Memory B cell (primary cell): ENCODE data around the gene ASPG.

Experiments used
- ATAC-seq: fragments of 150-1000 bp; cut with Tn5 transposase; 2 replicates; pipeline ENCODE4 v1.10.0; 2021; ENCODE audit warnings: low read depth, mild to moderate bottlenecking, moderate library complexity
- DNase-seq, 2 donors: peaks; one replicate each; pipeline ENCODE4 v3.0.0; 2022; ENCODE audit warnings: low spot score in 2 of 2
- H3K27ac Mint-ChIP-seq: one replicate; pipeline ENCODE4 v1.8.0; 2022; ENCODE audit warnings: mild to moderate bottlenecking, moderate library complexity, mixed read lengths
- H3K27me3 Mint-ChIP-seq: one replicate; pipeline ENCODE4 v1.8.0; 2022; ENCODE audit warnings: mixed read lengths
- H3K36me3 Mint-ChIP-seq: one replicate; pipeline ENCODE4 v1.8.0; 2022; ENCODE audit warnings: mild to moderate bottlenecking, mixed read lengths
- H3K4me1 Mint-ChIP-seq: one replicate; pipeline ENCODE4 v1.8.0; 2022; ENCODE audit warnings: mixed read lengths
- H3K4me3 Mint-ChIP-seq: one replicate; pipeline ENCODE4 v1.8.0; 2022; ENCODE audit warnings: mild to moderate bottlenecking, moderate library complexity, mixed read lengths
- H3K9me3 Mint-ChIP-seq: one replicate; pipeline ENCODE4 v1.8.0; 2022; ENCODE audit warnings: mixed read lengths

Gene ASPG

DNA sequence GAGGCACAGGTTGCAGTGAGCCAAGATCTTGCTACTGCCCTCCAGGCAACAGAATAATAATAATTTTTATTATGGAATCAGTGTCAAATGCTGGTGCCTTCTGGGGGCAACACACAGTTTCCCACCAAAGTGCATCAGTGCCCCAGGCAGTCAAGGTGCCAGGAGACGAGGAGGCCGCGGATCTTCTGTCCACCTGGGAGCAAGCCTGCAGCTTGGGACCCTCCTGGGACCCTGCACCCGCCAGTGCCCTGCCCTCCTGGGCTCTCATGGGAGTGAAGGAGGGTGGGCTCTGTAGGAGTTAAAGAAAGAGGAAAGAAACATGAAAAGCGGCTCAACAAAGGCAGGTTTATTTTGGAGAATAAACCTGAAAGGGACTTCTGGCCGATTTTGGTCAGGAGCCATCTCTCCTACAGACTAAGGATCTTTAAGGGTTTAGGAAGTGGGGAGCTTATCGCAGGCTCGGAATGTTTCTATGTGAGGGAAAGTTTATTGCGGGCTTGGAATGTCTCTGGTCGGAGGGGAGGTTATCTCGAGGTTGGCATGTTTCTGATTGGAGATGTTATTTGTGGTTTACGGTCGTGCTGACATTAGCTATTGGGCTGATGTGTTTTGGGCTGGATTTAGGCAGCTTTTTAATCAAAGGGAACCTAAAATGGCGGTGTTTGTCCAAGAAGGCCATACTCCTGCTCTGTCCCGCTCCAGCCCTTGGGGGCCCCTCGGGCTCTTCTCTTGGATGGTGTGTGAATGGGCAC, 1.1 kb upstream of the ASPG start:
- Mint-ChIP-seq H3K4me1 (no peaks in the 10 kb centered on the region), H3K4me3 (no peak overlapping the region), H3K36me3 (no peaks in the 10 kb centered on the region), H3K27me3 (peaks cover 13% of the 10 kb centered on the region), H3K9me3 (no peaks in the 10 kb centered on the region), H3K27ac (no peak overlapping the region)
- ATAC-seq (no peak), DNase-seq (no peak)

DNA sequence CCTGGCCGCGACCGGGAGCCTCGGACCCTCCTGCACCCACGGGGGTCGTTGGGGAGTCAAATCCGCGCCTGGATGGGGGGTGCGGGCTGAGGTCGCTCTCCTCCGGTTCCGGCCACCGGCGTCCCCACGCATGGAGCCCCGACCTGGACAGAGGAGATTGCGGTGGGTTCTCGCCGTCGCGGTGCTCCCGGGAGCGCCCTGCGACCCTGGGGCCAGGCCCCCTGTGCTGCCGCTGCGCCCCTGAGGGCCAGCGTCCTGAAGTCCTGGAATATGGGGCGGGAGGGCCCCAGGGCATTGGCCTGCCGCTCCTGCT, 345 bp downstream of the ASPG start:
- no peaks in the 10 kb centered on the region for H3K4me1 Mint-ChIP-seq
- H3K4me3 Mint-ChIP-seq = no peak overlapping the region
- H3K27ac Mint-ChIP-seq = no peak overlapping the region
- no peaks in the 10 kb centered on the region for H3K9me3 Mint-ChIP-seq
- no peaks in the 10 kb centered on the region for H3K36me3 Mint-ChIP-seq
- H3K27me3 Mint-ChIP-seq = peaks cover 13% of the 10 kb centered on the region
- ATAC-seq (no peak), DNase-seq (no peak)

DNA sequence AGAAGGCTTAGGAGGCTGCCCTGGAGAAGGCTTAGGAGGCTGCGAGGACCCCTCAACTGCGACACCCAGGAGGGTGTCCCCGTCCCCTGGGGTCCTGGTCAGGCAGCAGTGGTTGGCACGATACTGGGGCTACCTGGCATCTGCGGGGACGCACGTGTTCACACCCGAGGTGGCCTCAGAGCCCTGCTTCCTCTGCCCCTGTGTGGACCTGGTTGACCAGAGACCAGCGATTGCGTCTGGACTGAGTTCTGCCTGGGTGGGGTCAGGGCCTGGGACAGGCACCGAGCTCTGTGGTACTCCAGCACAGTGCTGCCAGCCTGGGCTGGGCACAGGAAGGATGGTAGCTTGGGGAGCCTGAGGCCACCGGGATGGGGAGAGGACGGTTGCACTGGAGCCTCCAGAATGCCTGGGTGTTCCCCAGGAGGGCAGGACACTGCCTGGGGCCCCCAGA, 735 bp downstream of the ASPG start:
- ATAC-seq (no peak), DNase-seq (no peak)
- no peak overlapping the region for H3K27ac Mint-ChIP-seq
- H3K9me3 Mint-ChIP-seq = no peaks in the 10 kb centered on the region
- H3K36me3 Mint-ChIP-seq = no peaks in the 10 kb centered on the region
- H3K4me3 Mint-ChIP-seq = no peak overlapping the region
- peaks cover 13% of the 10 kb centered on the region for H3K27me3 Mint-ChIP-seq
- H3K4me1 Mint-ChIP-seq = no peaks in the 10 kb centered on the region

GRCh38 chr14:104086661-104087461, 1.4 kb downstream of the ASPG start:
- ATAC-seq = no peak
- no peaks in the 10 kb centered on the region for H3K36me3 Mint-ChIP-seq
- H3K9me3 Mint-ChIP-seq = no peaks in the 10 kb centered on the region
- peaks cover 16% of the 10 kb centered on the region for H3K27me3 Mint-ChIP-seq
- H3K4me3 Mint-ChIP-seq = no peak overlapping the region
- no peaks in the 10 kb centered on the region for H3K4me1 Mint-ChIP-seq
- H3K27ac Mint-ChIP-seq = no peak overlapping the region
- no peak for DNase-seq

- no peak for ATAC-seq
- Mint-ChIP-seq H3K27ac (no peak overlapping the region), H3K4me3 (no peak overlapping the region), H3K27me3 (peaks cover 16% of the 10 kb centered on the region), H3K9me3 (no peaks in the 10 kb centered on the region), H3K4me1 (no peaks in the 10 kb centered on the region), H3K36me3 (no peaks in the 10 kb centered on the region)
- DNase-seq = no peak
These were observed 2.0 kb downstream of the ASPG start for GRCh38 chr14:104087505-104087904.

DNA sequence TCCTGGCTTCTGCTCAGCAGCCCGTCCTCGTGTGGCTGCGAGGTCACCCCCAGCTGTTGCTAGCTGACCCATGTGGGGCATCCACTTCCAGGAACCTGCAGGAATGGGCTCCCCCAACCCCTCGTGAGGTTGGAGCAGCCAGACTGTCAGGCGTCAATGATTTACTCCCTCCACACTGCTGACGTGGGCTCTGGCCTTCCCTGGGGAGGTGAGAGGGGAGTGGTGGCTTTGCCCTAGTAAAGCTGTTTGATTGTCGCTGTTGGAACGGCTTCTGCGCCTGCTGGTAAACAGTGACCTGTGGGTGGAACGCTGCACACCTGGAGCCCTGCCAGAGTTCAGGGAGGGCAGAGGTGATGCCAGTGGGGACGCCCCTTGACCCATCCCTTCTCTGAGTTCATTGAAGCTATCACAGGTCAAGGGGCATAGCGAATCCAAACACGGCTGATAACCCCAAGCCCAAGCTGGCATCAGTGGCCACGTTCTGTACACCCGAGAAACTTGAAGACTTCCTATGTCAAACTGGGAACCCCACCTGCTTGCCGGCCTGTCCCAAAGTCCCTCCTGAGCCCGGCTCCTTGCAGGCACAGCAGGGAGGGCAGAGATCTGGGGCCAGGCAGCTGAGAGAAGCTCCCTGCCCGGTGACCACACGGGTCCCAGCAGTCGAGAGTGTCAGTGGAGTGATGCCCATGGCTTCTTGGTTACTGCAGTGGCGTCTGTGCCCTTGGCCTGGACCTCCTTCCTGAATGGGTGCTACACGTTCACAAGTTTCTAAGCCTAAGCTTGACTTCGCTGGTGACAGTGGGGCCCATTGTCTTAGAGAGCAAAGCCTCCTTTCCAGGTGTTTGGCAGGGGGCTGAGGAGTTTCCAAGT, 2.7 kb downstream of the ASPG start:
- DNase-seq = no peak
- ATAC-seq = no peak
- no peak overlapping the region for H3K27ac Mint-ChIP-seq
- peaks cover 12% of the 10 kb centered on the region for H3K27me3 Mint-ChIP-seq
- no peak overlapping the region for H3K4me3 Mint-ChIP-seq
- no peaks in the 10 kb centered on the region for H3K36me3 Mint-ChIP-seq
- H3K4me1 Mint-ChIP-seq = no peaks in the 10 kb centered on the region
- H3K9me3 Mint-ChIP-seq = no peaks in the 10 kb centered on the region

GRCh38 chr14:104090071-104090748, 4.7 kb downstream of the ASPG start:
- no peaks in the 10 kb centered on the region for H3K9me3 Mint-ChIP-seq
- H3K4me1 Mint-ChIP-seq = peaks cover 5% of the 10 kb centered on the region
- H3K36me3 Mint-ChIP-seq = no peaks in the 10 kb centered on the region
- no peak overlapping the region for H3K4me3 Mint-ChIP-seq
- DNase-seq (no peak), ATAC-seq (no peak)
- H3K27me3 Mint-ChIP-seq = peaks cover 14% of the 10 kb centered on the region
- H3K27ac Mint-ChIP-seq = no peak overlapping the region

GRCh38 chr14:104091061-104091926, 5.8 kb downstream of the ASPG start:
- H3K9me3 Mint-ChIP-seq = no peaks in the 10 kb centered on the region
- peaks cover 18% of the 10 kb centered on the region for H3K27me3 Mint-ChIP-seq
- H3K4me1 Mint-ChIP-seq = peaks cover 5% of the 10 kb centered on the region
- no peak overlapping the region for H3K4me3 Mint-ChIP-seq
- ATAC-seq = no peak
- H3K27ac Mint-ChIP-seq = no peak overlapping the region
- DNase-seq = no peak
- no peaks in the 10 kb centered on the region for H3K36me3 Mint-ChIP-seq

DNA sequence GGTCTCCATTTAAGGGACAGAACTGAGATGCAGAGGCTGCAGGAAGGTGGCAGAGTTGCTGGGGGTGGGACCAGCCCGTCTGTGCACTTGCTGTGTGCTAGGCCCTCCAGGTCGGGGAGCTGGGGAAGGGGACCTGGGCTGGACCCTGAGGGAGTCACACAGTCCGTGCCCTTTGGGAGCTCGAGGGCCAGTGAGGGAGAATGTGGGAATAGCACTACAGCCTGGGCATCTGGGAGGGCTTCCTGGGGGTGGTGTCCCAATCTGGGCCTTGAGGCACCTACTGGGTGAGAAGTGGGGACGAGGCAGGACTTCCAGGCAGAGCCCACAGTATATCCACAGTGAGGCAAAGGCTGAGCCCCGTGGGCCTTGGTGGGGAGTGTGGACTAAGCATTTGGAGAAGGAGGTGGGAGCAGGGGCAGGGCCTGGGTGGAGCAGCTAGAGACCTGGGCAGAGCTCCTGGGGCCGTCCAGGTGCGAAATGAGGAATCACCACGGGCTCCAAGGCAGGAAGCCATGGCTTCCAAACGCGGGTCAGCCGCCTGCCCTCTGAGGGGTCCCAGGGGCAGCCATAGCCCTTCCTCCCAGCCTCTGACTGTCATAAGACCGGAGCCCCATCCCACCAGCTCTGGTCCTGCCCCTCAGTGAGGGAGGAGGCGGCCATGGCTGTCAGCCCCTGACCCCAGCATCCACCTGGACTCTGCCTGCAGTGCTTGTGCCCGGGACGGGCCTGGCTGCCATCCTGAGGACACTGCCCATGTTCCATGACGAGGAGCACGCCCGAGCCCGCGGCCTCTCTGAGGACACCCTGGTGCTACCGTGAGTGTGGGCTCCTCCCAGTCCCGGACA, 6.6 kb downstream of the ASPG start:
- H3K9me3 Mint-ChIP-seq = no peaks in the 10 kb centered on the region
- no peak overlapping the region for H3K27ac Mint-ChIP-seq
- DNase-seq = no peak
- no peak overlapping the region for H3K4me3 Mint-ChIP-seq
- no peak for ATAC-seq
- peaks cover 5% of the 10 kb centered on the region for H3K4me1 Mint-ChIP-seq
- H3K27me3 Mint-ChIP-seq = peaks cover 13% of the 10 kb centered on the region
- H3K36me3 Mint-ChIP-seq = no peaks in the 10 kb centered on the region

DNA sequence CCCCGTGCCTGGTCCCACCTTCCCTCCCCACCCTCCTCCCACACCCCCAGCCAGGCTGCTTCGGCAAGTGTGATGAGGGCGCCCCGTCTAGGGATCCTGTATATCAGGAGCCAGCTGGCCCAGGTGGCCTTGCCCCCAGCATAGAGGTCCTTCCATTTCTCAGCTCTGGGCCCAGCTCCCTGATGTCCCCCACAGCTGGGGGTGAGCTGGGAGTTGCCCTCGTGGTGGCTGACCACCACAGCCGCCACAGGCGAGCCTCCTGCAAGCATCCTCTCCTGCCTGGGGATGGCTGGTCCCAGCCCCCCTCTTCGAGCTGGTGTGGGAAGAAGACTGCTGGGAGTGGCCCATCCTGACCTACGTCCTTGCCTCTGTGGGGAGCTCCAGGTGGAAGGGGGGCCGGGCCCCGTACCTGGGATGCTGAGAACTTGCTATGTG, 7.4 kb downstream of the ASPG start:
- Mint-ChIP-seq H3K27ac (no peak overlapping the region), H3K9me3 (no peaks in the 10 kb centered on the region), H3K27me3 (peaks cover 11% of the 10 kb centered on the region), H3K4me1 (peaks cover 5% of the 10 kb centered on the region), H3K4me3 (no peak overlapping the region), H3K36me3 (no peaks in the 10 kb centered on the region)
- ATAC-seq (no peak), DNase-seq (no peak)

DNA sequence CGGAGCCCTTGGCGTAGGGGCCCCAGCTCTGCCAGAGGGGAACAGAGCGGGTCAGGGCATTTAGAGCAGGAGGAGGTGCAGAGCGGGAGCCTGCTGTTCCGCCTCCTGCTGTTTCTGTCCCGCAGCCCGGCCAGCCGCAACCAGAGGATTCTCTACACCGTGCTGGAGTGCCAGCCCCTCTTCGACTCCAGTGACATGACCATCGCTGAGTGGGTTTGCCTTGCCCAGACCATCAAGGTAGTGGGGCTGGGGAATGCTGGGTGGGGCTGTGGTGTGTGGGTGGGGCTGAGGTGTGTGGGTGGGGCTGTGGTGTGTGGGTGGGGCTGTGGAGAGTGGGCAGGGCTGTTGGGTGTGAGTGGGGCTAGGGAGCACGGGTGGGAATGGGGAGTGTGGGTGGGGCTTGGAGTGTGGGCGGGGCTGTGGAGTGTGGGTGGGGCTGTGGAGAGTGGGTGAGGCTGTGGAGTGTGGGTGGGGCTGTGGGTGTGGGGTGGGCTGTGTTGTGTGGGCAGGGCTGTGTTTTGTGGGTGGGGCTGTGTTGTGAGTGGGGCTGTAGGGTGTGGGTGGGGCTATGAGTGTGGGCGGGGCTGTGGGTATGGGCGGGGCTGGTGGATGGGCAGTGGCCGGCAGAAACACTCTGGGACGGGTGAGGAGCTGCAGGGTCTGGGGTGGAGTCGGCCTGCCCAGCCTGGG, 8.0 kb downstream of the ASPG start:
- peaks cover 11% of the 10 kb centered on the region for H3K27me3 Mint-ChIP-seq
- ATAC-seq (peak; percentile 43), DNase-seq (no peak)
- H3K4me1 Mint-ChIP-seq = peaks cover 5% of the 10 kb centered on the region
- H3K27ac Mint-ChIP-seq = no peak overlapping the region
- H3K9me3 Mint-ChIP-seq = no peaks in the 10 kb centered on the region
- no peaks in the 10 kb centered on the region for H3K36me3 Mint-ChIP-seq
- H3K4me3 Mint-ChIP-seq = no peak overlapping the region
